GM23338 (cell line): ENCODE measurements around the gene YIPF4. TPM values are rescaled to one million over a fixed set of nuclear protein-coding genes. Genes with fewer than 3 reads are reported as not detected.

Experiments
- ATAC-seq: fragments of 200-7000 bp; cut with Tn5 transposase; 3 replicates; pipeline ENCODE4 v1.9.1; 2020
- DNase-seq: peaks from one replicate; pipeline ENCODE4 v3.0.0-alpha.2; 2015; ENCODE audit warnings: low spot score
- H2AFZ ChIP-seq: fragments of 200-600 bp; sonication (generic); 2 replicates; pipeline ENCODE4 v1.8.0; 2016; ENCODE audit warnings: antibody characterized with exemption, mild to moderate bottlenecking, moderate library complexity
- H3F3A ChIP-seq: fragments of 200-600 bp; sonication (generic); replicated peaks from 2 replicates; pipeline ENCODE4 v1.8.0; 2017; ENCODE audit warnings: antibody characterized with exemption, mixed run types, low read depth
- H3K27ac ChIP-seq: fragments of 200-600 bp; sonication (generic); 2 replicates; pipeline ENCODE4 v1.6.1; 2016; ENCODE audit warnings: low read depth
- H3K27me3 ChIP-seq: fragments of 200-600 bp; sonication (generic); 2 replicates; pipeline ENCODE4 v1.8.0; 2016; ENCODE audit warnings: mild to moderate bottlenecking, mixed run types, moderate library complexity; ENCODE audit not compliant: insufficient read depth
- H3K36me3 ChIP-seq: fragments of 200-600 bp; sonication (generic); 2 replicates; pipeline ENCODE4 v1.8.0; 2016; ENCODE audit warnings: mild to moderate bottlenecking; ENCODE audit not compliant: insufficient read depth
- H3K4me1 ChIP-seq: fragments of 200-600 bp; sonication (generic); 2 replicates; pipeline ENCODE4 v1.8.0; 2016; ENCODE audit warnings: mild to moderate bottlenecking, moderate library complexity; ENCODE audit not compliant: insufficient read depth
- H3K4me2 ChIP-seq: fragments of 200-600 bp; sonication (generic); 2 replicates; pipeline ENCODE4 v1.7.1; 2017; ENCODE audit warnings: mixed run types
- H3K4me3 ChIP-seq: fragments of 200-600 bp; sonication (generic); 2 replicates; pipeline ENCODE4 v1.6.1; 2016; ENCODE audit warnings: mixed run types
- H3K79me2 ChIP-seq: fragments of 200-600 bp; sonication (generic); replicated peaks from 2 replicates; pipeline ENCODE4 v1.8.0; 2017; ENCODE audit warnings: mild to moderate bottlenecking; ENCODE audit not compliant: insufficient read depth
- H3K9me2 ChIP-seq: fragments of 200-600 bp; sonication (generic); 2 replicates; pipeline ENCODE4 v1.8.0; 2017; ENCODE audit not compliant: insufficient read depth
- H4K20me1 ChIP-seq: fragments of 200-600 bp; sonication (generic); replicated peaks from 2 replicates; pipeline ENCODE4 v1.8.0; 2017; ENCODE audit warnings: mild to moderate bottlenecking; ENCODE audit not compliant: insufficient read depth
- H3K27ac Mint-ChIP-seq: 2 replicates; pipeline ENCODE4 v1.8.0; 2020; ENCODE audit warnings: inconsistent platforms, mild to moderate bottlenecking, moderate library complexity, mixed read lengths
- H3K27me3 Mint-ChIP-seq: 3 replicates; pipeline ENCODE4 v1.8.0; 2022; ENCODE audit warnings: low read depth, mild to moderate bottlenecking, moderate library complexity, mixed read lengths, inconsistent platforms; ENCODE audit not compliant: insufficient read depth, poor library complexity
- H3K36me3 Mint-ChIP-seq: 3 replicates; pipeline ENCODE4 v1.8.0; 2021; ENCODE audit warnings: low read depth, mild to moderate bottlenecking, inconsistent platforms, moderate library complexity, mixed read lengths
- H3K4me1 Mint-ChIP-seq: 3 replicates; pipeline ENCODE4 v1.8.0; 2020; ENCODE audit warnings: mild to moderate bottlenecking, inconsistent platforms, mixed read lengths
- H3K4me3 Mint-ChIP-seq: 3 replicates; pipeline ENCODE4 v1.8.0; 2021; ENCODE audit warnings: moderate library complexity, mild to moderate bottlenecking, inconsistent platforms, mixed read lengths
- H3K9me3 Mint-ChIP-seq: 3 replicates; pipeline ENCODE4 v1.8.0; 2020; ENCODE audit warnings: moderate library complexity, mild to moderate bottlenecking, inconsistent platforms, mixed read lengths
- ETS1 ChIP-seq: IDR thresholded peaks from 2 replicates; pipeline ENCODE4 v1.6.1; 2016; ENCODE audit warnings: antibody characterized with exemption
- EZH2 ChIP-seq: fragments of 200-600 bp; sonication (generic); IDR thresholded peaks from one replicate; pipeline ENCODE4 v1.8.0; 2017; ENCODE audit warnings: antibody characterized with exemption, mild to moderate bottlenecking, low read depth; ENCODE audit not compliant: unreplicated experiment
- JUNB ChIP-seq: IDR thresholded peaks from one replicate; pipeline ENCODE4 v1.6.1; 2016; ENCODE audit warnings: antibody characterized with exemption; ENCODE audit not compliant: unreplicated experiment
- REST ChIP-seq: IDR thresholded peaks from one replicate; pipeline ENCODE4 v1.6.1; 2018; ENCODE audit warnings: antibody characterized with exemption; ENCODE audit not compliant: unreplicated experiment
- STAT1 ChIP-seq: IDR thresholded peaks from one replicate; pipeline ENCODE4 v1.6.1; 2016; ENCODE audit warnings: antibody characterized with exemption; ENCODE audit not compliant: unreplicated experiment
- ZNF114 ChIP-seq: fragments of 250-450 bp; sonication (Bioruptor Pico); IDR thresholded peaks from 2 replicates; pipeline ENCODE4 v1.5.0; 2020; ENCODE audit warnings: mild to moderate bottlenecking, moderate library complexity
- ZNF331 ChIP-seq: fragments of 250-450 bp; sonication (Bioruptor Pico); IDR thresholded peaks from 2 replicates; pipeline ENCODE4 v1.5.0; 2020; ENCODE audit warnings: low read depth, mild to moderate bottlenecking, moderate library complexity
- polyA plus RNA-seq: library from polyadenylated mRNA; unstranded; fragments of >200 nt; fragmentation: Nextera tagmentation; extraction: Ambion mirVana; gene quantifications from 2 replicates; pipeline ENCODE4 v1.2.1, GENCODE V29; 2016
- total RNA-seq: library from RNA; depleted of rRNA; stranded (reverse); fragments of >200 nt; shearing (Covaris generic); gene quantifications from 2 replicates; pipeline ENCODE4 v1.2.3, GENCODE V29; 2014

The YIPF4 gene
- total and polyA plus RNA-seq, 2 experiments from 2014 or later, result 14.2 to 24.9 TPM

GRCh38 chr2:32250290-32250689, 27.4 kb upstream of the YIPF4 start:
- no peak for ATAC-seq
- H2AFZ ChIP-seq, result no peak overlapping the region
- TF ChIP-seq REST, result no peak
- no peak for TF ChIP-seq ETS1
- TF ChIP-seq STAT1, result no peak
- no peak for TF ChIP-seq ZNF331 (CRISPR knock-in tag)
- no peak for TF ChIP-seq JUNB

GRCh38 chr2:32258242-32258641, 19.5 kb upstream of the YIPF4 start:
- no peak for DNase-seq
- no peaks in the 10 kb centered on the region for H3K79me2 ChIP-seq
- Mint-ChIP-seq H3K4me1 (no peaks in the 10 kb centered on the region), H3K4me3 (no peak overlapping the region), H3K36me3 (no peaks in the 10 kb centered on the region), H3K27me3 (peaks cover 5% of the 10 kb centered on the region), H3K27ac (no peak overlapping the region), H3K9me3 (no peaks in the 10 kb centered on the region)
- no peaks in the 10 kb centered on the region for H3K9me2 ChIP-seq
- H3F3A ChIP-seq, result no peaks in the 10 kb centered on the region
- H3K36me3 ChIP-seq, result no peaks in the 10 kb centered on the region
- H4K20me1 ChIP-seq, result no peaks in the 10 kb centered on the region
- H3K4me3 ChIP-seq, result no peak overlapping the region
- no peaks in the 10 kb centered on the region for H3K27me3 ChIP-seq
- ATAC-seq, result no peak
- no peak overlapping the region for H3K4me2 ChIP-seq
- H3K4me1 ChIP-seq, result no peaks in the 10 kb centered on the region
- H2AFZ ChIP-seq, result peak overlapping the region; percentile 92
- H3K27ac ChIP-seq, result no peak overlapping the region
- TF ChIP-seq ZNF114 (no peak), REST (no peak), EZH2 (no peak)

More at GRCh38 chr2:32250290-32250689, 27.4 kb upstream of the YIPF4 start:
- no peak overlapping the region for H3K4me3 Mint-ChIP-seq
- Histone ChIP-seq H3K4me2 (no peak overlapping the region), H3K27ac (no peak overlapping the region), H3K79me2 (no peaks in the 10 kb centered on the region), H3K36me3 (no peaks in the 10 kb centered on the region), H3F3A (no peaks in the 10 kb centered on the region), H3K4me3 (no peak overlapping the region), H3K27me3 (no peaks in the 10 kb centered on the region), H3K9me2 (no peaks in the 10 kb centered on the region), H4K20me1 (no peaks in the 10 kb centered on the region; the same call in 1 of the 2 replicates), H3K4me1 (no peaks in the 10 kb centered on the region)
- peaks cover 1% of the 10 kb centered on the region for H3K27me3 Mint-ChIP-seq
- no peaks in the 10 kb centered on the region for H3K4me1 Mint-ChIP-seq
- no peak overlapping the region for H3K27ac Mint-ChIP-seq
- DNase-seq, result no peak
- no peaks in the 10 kb centered on the region for H3K9me3 Mint-ChIP-seq
- H3K36me3 Mint-ChIP-seq, result no peaks in the 10 kb centered on the region
